GM12878 (cell line): ENCODE data around the gene SURF4. TPM values are rescaled to one million over a fixed set of nuclear protein-coding genes. Genes with fewer than 3 reads are reported as not detected.

Source experiments
- ATAC-seq: fragments of 200-7000 bp; cut with Tn5 transposase; 3 replicates; pipeline ENCODE4 v1.9.1; 2020; ENCODE audit warnings: mild to moderate bottlenecking, moderate library complexity
- BruUV-seq: library from RNA; stranded (reverse); fragments of 400-500 nt; replicated peaks from 2 replicates; lab custom pipeline; 2021; lab: Mats Ljungman, UMichigan
- CTCF ChIA-PET: fragments of 300-600 bp; sonication (Branson Sonifier 250); formaldehyde crosslinking; extraction: SDS; loops from one replicate; lab custom pipeline; 2021; ENCODE audit warnings: inconsistent platforms; lab: Yijun Ruan, JAX
- POLR2A ChIA-PET: fragments of 350-600 bp; formaldehyde crosslinking; extraction: SDS; loops from one replicate; lab custom pipeline; 2021; ENCODE audit warnings: inconsistent platforms; lab: Charles Lee
- RAD21 ChIA-PET: fragments of 300-600 bp; sonication (Branson Sonifier 250); formaldehyde crosslinking; loops from one replicate; lab custom pipeline; 2023; ENCODE audit warnings: antibody characterized with exemption; ENCODE audit not compliant: unreplicated experiment; lab: Charles Lee
- SMC1A ChIA-PET: fragments of 300-600 bp; sonication (Branson Sonifier 250); formaldehyde crosslinking; loops from one replicate; lab custom pipeline; 2023; ENCODE audit not compliant: unreplicated experiment, uncharacterized antibody; lab: Charles Lee
- DNase-seq: peaks from one replicate; pipeline ENCODE4 v3.0.0-alpha.2; 2011; ENCODE audit warnings: low read depth, low spot score
- FAIRE-seq: peaks from 3 replicates; lab custom pipeline; 2011; peaks lifted over from hg19 to GRCh38; lab: Jason Lieb, UNC
- H2AFZ ChIP-seq: 2 replicates; pipeline ENCODE4 v1.6.0; 2011; ENCODE audit warnings: low read depth, low read length, control low read depth; ENCODE audit not compliant: control insufficient read depth
- H3K27ac ChIP-seq: 2 replicates; pipeline ENCODE4 v1.5.1; 2011; ENCODE audit warnings: control low read depth; ENCODE audit not compliant: control insufficient read depth, insufficient read depth
- H3K27me3 ChIP-seq, 2 experiments: replicated peaks in 1 of 2; 2 replicates each; pipeline versions ENCODE4 v1.6.0 to v1.6.1; 2011; ENCODE audit warnings: low read length in 1 of 2; ENCODE audit not compliant: control insufficient read depth in 2 of 2, insufficient read depth in 2 of 2
- H3K36me3 ChIP-seq, 2 experiments: 2 replicates each; pipeline ENCODE4 v1.5.1; 2011; ENCODE audit warnings: low read length in 1 of 2; ENCODE audit not compliant: control insufficient read depth in 2 of 2, insufficient read depth in 2 of 2
- H3K4me1 ChIP-seq: 2 replicates; pipeline ENCODE4 v1.6.1; 2011; ENCODE audit warnings: mild to moderate bottlenecking, low read length, moderate library complexity, mixed read lengths; ENCODE audit not compliant: control insufficient read depth, insufficient read depth
- H3K4me2 ChIP-seq: 2 replicates; pipeline ENCODE4 v1.6.0; 2011; ENCODE audit warnings: control low read depth; ENCODE audit not compliant: control insufficient read depth, insufficient read depth
- H3K4me3 ChIP-seq: fragments of 200-600 bp; sonication (generic); 2 replicates; pipeline ENCODE4 v1.5.1; 2016
- H3K79me2 ChIP-seq: 2 replicates; pipeline ENCODE4 v1.6.0; 2011; ENCODE audit warnings: low read length; ENCODE audit not compliant: control insufficient read depth, insufficient read depth
- H3K9ac ChIP-seq: 2 replicates; pipeline ENCODE4 v1.8.0; 2011; ENCODE audit warnings: low read length, control low read depth, mixed read lengths; ENCODE audit not compliant: control insufficient read depth, insufficient read depth
- H3K9me3 ChIP-seq: replicated peaks from 3 replicates; pipeline ENCODE4 v1.5.1; 2011; ENCODE audit warnings: mild to moderate bottlenecking, low read length; ENCODE audit not compliant: control insufficient read depth, insufficient read depth
- H4K20me1 ChIP-seq: 2 replicates; pipeline ENCODE4 v1.6.0; 2011; ENCODE audit not compliant: control insufficient read depth, insufficient read depth
- BCL11A ChIP-seq: IDR thresholded peaks from 2 replicates; pipeline ENCODE4 v1.6.1; 2011; ENCODE audit warnings: low read depth, low read length
- CBX3 ChIP-seq: fragments of 200-600 bp; sonication (generic); IDR thresholded peaks from 2 replicates; pipeline ENCODE4 v1.6.1; 2016; ENCODE audit warnings: low read depth, borderline replicate concordance
- ETV6 ChIP-seq, 2 experiments: fragments of 450-650 bp in 1 of 2; IDR thresholded peaks in 1 of 2; conservative IDR thresholded peaks in 1 of 2; 2 replicates each; pipeline ENCODE4 v1.6.1; 2014; ENCODE audit warnings: antibody characterized with exemption in 1 of 2, borderline replicate concordance in 1 of 2, low read depth in 1 of 2, mild to moderate bottlenecking in 1 of 2, moderate library complexity in 1 of 2
- HDAC2 ChIP-seq: fragments of 200-600 bp; sonication (generic); IDR thresholded peaks from 2 replicates; pipeline ENCODE4 v1.6.1; 2017
- JUND ChIP-seq: IDR thresholded peaks from 2 replicates; pipeline ENCODE4 v1.6.1; 2012; ENCODE audit warnings: low read depth, mild to moderate bottlenecking, low read length, improper control_type of control experiment, moderate library complexity
- LARP7 ChIP-seq: fragments of 450-650 bp; IDR thresholded peaks from 2 replicates; pipeline ENCODE4 v1.6.1; 2017; ENCODE audit warnings: mild to moderate bottlenecking
- MYC ChIP-seq: IDR thresholded peaks from 2 replicates; pipeline ENCODE4 v1.6.1; 2011; ENCODE audit warnings: mild to moderate bottlenecking, low read length, moderate library complexity, inconsistent platforms; ENCODE audit not compliant: insufficient read depth, insufficient replicate concordance, insufficient read length, severe bottlenecking
- SIN3A ChIP-seq: IDR thresholded peaks from 2 replicates; pipeline ENCODE4 v1.6.1; 2012; ENCODE audit warnings: low read depth, low read length, improper control_type of control experiment
- ZNF622 ChIP-seq: fragments of 450-650 bp; IDR thresholded peaks from 2 replicates; pipeline ENCODE4 v1.6.1; 2017; ENCODE audit warnings: mild to moderate bottlenecking, inconsistent platforms
- WGBS: methylation state at CpG from one replicate; pipeline ENCODE4 v1.1.6; 2016; ENCODE audit warnings: low lambda C conversion rate; ENCODE audit not compliant: insufficient replicate concordance, insufficient coverage; ENCODE audit errors: missing lambda C conversion rate; 5-methylcytosine and 5-hydroxymethylcytosine counted together
- in situ Hi-C: fragments of 300-500 bp; cut with MboI; formaldehyde crosslinking; loops from 9 replicates; pipeline ENCODE4 v1.14.3; 2018; ENCODE audit warnings: mixed read lengths
- intact Hi-C: fragments of 100-400 bp; cut with micrococcal nuclease; formaldehyde crosslinking; loops from one replicate; pipeline ENCODE4 v1.14.2; 2022; ENCODE audit not compliant: unreplicated experiment
- polyA plus RNA-seq, 11 experiments: library from polyadenylated mRNA; depleted of rRNA in 4 of 11; unstranded in 6 of 11; stranded (reverse) in 5 of 11; fragments of >200 nt; fragmentation: Nextera tagmentation in 4 of 11; fragmentation: Illumina TruSeq in 1 of 11; extraction: Ambion mirVana in 4 of 11; extraction: Trizol in 1 of 11; gene quantifications; 1 replicate in 1 of 11; 2 replicates in 10 of 11; pipeline versions ENCODE4 v1.2.1 to v1.2.3, GENCODE V29; 2011 to 2016; ENCODE audit warnings: inconsistent platforms in 2 of 11, missing spikeins in 2 of 11, low read depth in 1 of 11
- total RNA-seq, 4 experiments: library from RNA; depleted of rRNA in 3 of 4; stranded (reverse); fragments of >200 nt in 3 of 4; fragmentation: Illumina TruSeq in 1 of 4; extraction: Trizol in 1 of 4; gene quantifications; 2 replicates each; pipeline versions ENCODE4 v1.2.1 to v1.2.3, GENCODE V29; 2013 to 2021
- TF ChIP-seq, protein P1 (sequence below): fragments of 450-650 bp; IDR thresholded peaks from 2 replicates; pipeline ENCODE4 v1.6.1; 2017; ENCODE audit warnings: mild to moderate bottlenecking, moderate library complexity
- TF ChIP-seq, protein P2 (sequence below): fragments of 450-650 bp; IDR thresholded peaks from 2 replicates; pipeline ENCODE4 v1.6.1; 2018; ENCODE audit warnings: borderline replicate concordance, mild to moderate bottlenecking; ENCODE audit not compliant: partially characterized antibody
- TF ChIP-seq, protein P3 (sequence below): fragments of 450-650 bp; IDR thresholded peaks from 2 replicates; pipeline ENCODE4 v1.6.1; 2016; ENCODE audit warnings: mild to moderate bottlenecking
- TF ChIP-seq, protein P4 (sequence below): IDR thresholded peaks from 2 replicates; pipeline ENCODE4 v1.6.1; 2012; ENCODE audit warnings: low read depth, low read length, improper control_type of control experiment

Gene SURF4
- total and polyA plus RNA-seq, 10 of the 15 experiments (the other 5 are each of a cell fraction or from before 2014, with no cell fraction given) = 6.4 to 134 (median 78.7) TPM

DNA sequence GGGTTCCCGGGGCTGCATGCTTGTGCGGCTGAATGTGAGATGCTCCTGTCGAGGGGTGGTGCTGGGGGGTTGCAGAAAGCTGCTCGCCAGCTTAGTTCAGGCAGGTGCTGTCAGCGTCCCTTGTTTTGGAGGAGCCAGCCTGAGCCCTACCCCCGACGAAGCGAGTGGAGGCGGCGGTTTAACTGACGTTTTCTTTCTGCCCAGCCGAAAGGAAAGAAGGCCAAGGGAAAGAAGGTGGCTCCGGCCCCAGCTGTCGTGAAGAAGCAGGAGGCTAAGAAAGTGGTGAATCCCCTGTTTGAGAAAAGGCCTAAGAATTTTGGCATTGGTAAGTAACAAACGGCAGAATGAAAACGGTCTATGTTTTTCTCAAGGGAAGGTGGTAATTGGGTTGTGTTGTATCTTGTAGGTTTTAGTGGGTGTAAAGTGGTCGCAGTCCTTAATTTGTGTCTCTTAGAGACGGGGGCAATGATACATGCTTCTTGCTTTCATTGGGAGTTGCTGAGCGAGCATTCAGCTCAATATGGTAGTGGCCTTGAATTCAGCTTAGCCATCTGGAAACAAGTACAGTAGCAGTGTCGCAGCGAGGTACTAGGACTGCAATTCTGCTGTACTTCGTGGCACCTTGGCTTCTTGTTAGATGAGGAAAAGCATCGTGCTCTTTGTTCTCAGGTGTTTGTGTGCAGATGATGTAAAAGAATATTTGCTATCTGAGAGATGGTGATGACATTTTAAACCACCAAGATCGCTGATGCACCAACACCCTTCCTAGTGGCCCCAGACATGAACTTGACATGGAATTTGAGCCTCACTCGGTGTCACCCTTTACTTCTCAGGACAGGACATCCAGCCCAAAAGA, 26.9 kb downstream of the SURF4 start:
- peaks cover 12% of the 10 kb centered on the region for H3K4me1 ChIP-seq
- no peaks in the 10 kb centered on the region; the same call in 1 of the 2 replicates for H4K20me1 ChIP-seq
- in situ Hi-C loops (no loop called here), intact Hi-C loops (loop anchor here (5.0 kb wide), 1 partner anchor 128 kb away; the partner anchor contains the start of gene SLC2A6)
- ChIA-PET POLR2A (interaction anchor here (0.6 to 2.9 kb wide), 5 partner anchors 14 to 192 kb away, joined by 3 to 12 read pairs (median 8); partner anchors contain the start of genes STKLD1 and SURF6), CTCF (interaction anchor here (1.9 to 2.1 kb wide), 2 partner anchors 19 to 22 kb away, joined by 5 to 6 read pairs; no protein-coding TSS in a partner anchor), RAD21 (interaction anchor here (1.1 kb wide), 1 partner anchor 28 kb away, joined by 4 read pairs; the partner anchor contains the start of gene STKLD1), SMC1A (interaction anchor here (1.0 to 1.1 kb wide), 3 partner anchors 26 to 68 kb away, joined by 3 to 4 read pairs (median 4); partner anchors contain the start of gene STKLD1)
- ATAC-seq (no peak), FAIRE-seq (no peak), DNase-seq (no peak)
- peak overlapping the region; percentile 92 for H3K4me2 ChIP-seq
- H3K27me3 ChIP-seq = no peaks in the 10 kb centered on the region
- TSS peak; percentile 79 for BruUV-seq
- peak overlapping the region; percentile 96 for H3K27ac ChIP-seq
- peaks cover 33 to 46% of the 10 kb centered on the region in 2 experiments for H3K36me3 ChIP-seq
- peaks cover 47% of the 10 kb centered on the region for H3K79me2 ChIP-seq
- H3K9ac ChIP-seq = peak overlapping the region; percentile 98
- H3K4me3 ChIP-seq = peak overlapping the region; percentile 100
- H3K9me3 ChIP-seq = no peaks in the 10 kb centered on the region
- no peak overlapping the region for H2AFZ ChIP-seq
- under 1% methylated on average over 25 of the region's 25 CpGs for WGBS
- no peak for TF ChIP-seq CBX3
- TF ChIP-seq, protein P1, sequence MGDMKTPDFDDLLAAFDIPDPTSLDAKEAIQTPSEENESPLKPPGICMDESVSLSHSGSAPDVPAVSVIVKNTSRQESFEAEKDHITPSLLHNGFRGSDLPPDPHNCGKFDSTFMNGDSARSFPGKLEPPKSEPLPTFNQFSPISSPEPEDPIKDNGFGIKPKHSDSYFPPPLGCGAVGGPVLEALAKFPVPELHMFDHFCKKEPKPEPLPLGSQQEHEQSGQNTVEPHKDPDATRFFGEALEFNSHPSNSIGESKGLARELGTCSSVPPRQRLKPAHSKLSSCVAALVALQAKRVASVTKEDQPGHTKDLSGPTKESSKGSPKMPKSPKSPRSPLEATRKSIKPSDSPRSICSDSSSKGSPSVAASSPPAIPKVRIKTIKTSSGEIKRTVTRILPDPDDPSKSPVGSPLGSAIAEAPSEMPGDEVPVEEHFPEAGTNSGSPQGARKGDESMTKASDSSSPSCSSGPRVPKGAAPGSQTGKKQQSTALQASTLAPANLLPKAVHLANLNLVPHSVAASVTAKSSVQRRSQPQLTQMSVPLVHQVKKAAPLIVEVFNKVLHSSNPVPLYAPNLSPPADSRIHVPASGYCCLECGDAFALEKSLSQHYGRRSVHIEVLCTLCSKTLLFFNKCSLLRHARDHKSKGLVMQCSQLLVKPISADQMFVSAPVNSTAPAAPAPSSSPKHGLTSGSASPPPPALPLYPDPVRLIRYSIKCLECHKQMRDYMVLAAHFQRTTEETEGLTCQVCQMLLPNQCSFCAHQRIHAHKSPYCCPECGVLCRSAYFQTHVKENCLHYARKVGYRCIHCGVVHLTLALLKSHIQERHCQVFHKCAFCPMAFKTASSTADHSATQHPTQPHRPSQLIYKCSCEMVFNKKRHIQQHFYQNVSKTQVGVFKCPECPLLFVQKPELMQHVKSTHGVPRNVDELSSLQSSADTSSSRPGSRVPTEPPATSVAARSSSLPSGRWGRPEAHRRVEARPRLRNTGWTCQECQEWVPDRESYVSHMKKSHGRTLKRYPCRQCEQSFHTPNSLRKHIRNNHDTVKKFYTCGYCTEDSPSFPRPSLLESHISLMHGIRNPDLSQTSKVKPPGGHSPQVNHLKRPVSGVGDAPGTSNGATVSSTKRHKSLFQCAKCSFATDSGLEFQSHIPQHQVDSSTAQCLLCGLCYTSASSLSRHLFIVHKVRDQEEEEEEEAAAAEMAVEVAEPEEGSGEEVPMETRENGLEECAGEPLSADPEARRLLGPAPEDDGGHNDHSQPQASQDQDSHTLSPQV = no peak
- no peak for TF ChIP-seq ETV6 (conservative IDR thresholded peaks at IDR 0.05 in 1 of 2, IDR thresholded peaks at IDR 0.05 in 1 of 2; ENCODE audit: borderline replicate concordance in 1 of 2, low read depth in 1 of 2)
- TF ChIP-seq HDAC2 = no peak
- no peak for TF ChIP-seq BCL11A
- TF ChIP-seq, protein P2, sequence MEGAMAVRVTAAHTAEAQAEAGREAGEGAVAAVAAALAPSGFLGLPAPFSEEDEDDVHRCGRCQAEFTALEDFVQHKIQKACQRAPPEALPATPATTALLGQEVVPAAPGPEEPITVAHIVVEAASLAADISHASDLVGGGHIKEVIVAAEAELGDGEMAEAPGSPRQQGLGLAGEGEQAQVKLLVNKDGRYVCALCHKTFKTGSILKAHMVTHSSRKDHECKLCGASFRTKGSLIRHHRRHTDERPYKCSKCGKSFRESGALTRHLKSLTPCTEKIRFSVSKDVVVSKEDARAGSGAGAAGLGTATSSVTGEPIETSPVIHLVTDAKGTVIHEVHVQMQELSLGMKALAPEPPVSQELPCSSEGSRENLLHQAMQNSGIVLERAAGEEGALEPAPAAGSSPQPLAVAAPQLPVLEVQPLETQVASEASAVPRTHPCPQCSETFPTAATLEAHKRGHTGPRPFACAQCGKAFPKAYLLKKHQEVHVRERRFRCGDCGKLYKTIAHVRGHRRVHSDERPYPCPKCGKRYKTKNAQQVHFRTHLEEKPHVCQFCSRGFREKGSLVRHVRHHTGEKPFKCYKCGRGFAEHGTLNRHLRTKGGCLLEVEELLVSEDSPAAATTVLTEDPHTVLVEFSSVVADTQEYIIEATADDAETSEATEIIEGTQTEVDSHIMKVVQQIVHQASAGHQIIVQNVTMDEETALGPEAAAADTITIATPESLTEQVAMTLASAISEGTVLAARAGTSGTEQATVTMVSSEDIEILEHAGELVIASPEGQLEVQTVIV = no peak
- TF ChIP-seq JUND = no peak
- no peak for TF ChIP-seq LARP7
- no peak for TF ChIP-seq ZNF622
- no peak for TF ChIP-seq SIN3A
- no peak for TF ChIP-seq MYC
- TF ChIP-seq, protein P3, sequence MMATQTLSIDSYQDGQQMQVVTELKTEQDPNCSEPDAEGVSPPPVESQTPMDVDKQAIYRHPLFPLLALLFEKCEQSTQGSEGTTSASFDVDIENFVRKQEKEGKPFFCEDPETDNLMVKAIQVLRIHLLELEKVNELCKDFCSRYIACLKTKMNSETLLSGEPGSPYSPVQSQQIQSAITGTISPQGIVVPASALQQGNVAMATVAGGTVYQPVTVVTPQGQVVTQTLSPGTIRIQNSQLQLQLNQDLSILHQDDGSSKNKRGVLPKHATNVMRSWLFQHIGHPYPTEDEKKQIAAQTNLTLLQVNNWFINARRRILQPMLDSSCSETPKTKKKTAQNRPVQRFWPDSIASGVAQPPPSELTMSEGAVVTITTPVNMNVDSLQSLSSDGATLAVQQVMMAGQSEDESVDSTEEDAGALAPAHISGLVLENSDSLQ = no peak
- TF ChIP-seq, protein P4, sequence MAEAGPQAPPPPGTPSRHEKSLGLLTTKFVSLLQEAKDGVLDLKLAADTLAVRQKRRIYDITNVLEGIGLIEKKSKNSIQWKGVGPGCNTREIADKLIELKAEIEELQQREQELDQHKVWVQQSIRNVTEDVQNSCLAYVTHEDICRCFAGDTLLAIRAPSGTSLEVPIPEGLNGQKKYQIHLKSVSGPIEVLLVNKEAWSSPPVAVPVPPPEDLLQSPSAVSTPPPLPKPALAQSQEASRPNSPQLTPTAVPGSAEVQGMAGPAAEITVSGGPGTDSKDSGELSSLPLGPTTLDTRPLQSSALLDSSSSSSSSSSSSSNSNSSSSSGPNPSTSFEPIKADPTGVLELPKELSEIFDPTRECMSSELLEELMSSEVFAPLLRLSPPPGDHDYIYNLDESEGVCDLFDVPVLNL = no peak
